ENCODE measurements around the gene FAF1.

FAF1 gene

DNA sequence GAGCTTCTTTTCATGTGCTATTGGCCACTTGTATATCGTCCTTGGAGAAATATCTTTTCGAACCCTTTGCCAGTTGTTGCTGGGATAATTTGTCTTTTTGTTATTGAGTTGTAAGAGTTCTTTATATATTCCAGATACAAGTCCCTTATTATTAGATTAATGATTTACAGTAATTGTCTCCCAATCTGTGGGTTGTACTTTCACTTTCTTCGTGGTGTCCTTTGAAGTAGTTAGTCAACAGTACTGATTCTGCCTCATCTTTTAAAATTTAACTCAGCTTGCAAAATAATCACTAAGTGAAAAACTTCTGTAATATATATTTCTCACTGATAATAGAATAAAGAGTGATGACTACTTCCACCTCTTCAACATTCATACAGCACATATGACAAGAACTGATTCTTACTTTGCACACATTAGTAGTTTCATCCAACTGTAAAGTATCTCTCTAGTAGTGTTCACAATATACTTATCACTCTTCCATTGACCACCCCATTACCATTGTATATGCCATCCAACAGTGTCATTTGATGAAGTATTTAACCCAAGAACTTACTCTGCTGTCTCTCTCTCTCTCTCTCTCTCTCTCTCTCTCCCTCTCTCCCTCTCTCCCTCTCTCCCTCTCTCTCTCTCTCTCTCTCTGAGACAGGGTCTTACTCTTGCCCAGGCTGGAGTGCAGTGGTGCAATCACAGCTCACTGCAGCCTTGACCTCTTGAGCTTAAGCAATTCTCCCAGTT, 432.6 kb downstream of the FAF1 start:
- DNase-seq: no peak

- no peak for DNase-seq
These were observed 433.6 kb downstream of the FAF1 start for GRCh38 chr1:50526431-50526830.

- no peak for DNase-seq
These were observed 436.5 kb downstream of the FAF1 start for GRCh38 chr1:50523548-50523947.

DNA sequence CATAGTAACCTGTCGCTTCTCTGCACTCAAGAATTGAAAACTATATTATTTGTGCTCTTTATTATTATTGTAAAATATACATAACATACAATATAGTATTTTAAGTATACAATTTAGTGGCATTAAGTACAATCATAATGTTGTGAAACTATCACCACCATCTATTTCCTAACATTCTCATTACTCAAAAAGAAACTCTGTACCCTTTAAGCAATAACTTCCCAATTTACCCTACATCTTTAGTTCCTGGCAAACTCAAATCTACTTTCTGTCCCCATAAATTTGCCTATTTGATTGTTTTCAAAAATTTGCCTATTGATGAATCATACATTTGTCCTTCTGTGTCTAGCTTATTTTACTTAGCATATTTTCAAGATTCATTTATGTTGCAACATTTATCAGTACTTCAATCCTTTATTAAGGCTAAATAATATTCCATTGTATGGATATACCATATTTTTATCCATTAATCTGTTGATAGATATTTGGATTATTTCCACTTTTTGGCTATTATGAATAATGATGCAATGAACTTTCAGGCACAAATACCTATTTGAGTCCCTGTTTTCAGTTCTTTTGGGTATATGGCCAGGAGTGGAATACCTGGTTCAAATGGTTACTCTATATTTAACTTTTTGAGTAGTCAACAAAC, 437.2 kb downstream of the FAF1 start:
- DNase-seq: no peak

GRCh38 chr1:50521703-50522102, 438.4 kb downstream of the FAF1 start:
- DNase-seq: no peak

DNA sequence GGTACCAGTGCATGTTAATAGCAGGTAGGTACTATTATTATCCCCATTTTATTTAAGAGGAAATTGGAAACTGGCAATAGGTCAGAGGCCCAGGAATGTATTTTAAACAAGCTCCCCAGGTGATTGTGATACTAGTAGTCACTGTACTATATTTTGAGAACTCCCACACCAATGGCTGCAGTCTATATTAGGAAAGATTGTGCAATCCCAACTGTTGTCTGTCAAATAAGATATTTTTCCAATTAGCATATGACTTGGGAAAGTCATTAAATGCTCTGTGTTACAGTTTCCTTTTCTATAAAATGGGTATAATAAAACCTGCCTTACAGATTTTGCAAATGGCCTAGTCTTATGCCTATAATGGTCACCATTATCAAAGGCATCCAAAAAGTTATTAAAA, 442.6 kb downstream of the FAF1 start:
- no peak for DNase-seq

DNA sequence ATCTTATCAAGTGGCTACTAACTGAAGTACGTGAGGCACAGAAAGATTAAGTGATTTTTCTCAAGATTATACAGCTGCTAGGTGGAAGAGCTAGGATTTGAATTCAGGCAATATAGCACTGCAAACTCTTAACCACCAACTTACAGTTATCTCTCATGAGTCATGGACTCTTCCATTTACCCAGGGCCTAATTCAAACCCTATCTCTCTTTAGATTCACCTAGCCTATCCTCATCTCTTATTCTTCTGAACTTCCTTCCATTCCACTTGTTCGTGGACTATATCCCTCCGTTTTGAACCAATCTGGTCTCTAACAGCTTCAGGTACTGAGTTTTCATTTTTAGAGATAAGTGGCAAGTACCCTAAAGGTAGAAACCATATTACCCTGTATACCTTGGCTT, 444.0 kb downstream of the FAF1 start:
- DNase-seq: no peak

DNA sequence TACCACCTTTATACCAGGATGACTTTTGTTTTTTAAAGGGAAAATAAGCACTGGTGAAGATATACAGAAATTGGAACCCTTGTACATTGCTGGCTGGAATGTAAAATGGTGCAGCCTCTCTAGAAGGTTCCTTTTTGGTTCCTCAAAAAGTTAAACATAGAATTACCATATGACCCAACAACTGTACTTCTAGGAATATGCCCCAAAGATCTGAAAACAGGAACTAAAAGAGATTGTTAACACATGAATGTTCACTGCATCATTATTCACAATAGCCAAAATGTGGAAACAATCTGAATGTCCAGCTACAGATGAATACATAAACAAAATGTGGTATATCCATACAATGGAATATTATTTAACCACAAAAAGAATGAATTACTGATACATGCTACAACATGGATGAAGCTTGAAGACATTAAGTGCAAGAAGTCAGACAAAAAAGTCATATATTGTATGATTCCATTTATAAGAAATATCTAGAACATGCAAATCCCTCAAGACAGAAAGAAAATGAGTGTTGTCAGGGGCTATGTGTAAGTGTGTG, 452.0 kb downstream of the FAF1 start:
- no peak for DNase-seq

DNA sequence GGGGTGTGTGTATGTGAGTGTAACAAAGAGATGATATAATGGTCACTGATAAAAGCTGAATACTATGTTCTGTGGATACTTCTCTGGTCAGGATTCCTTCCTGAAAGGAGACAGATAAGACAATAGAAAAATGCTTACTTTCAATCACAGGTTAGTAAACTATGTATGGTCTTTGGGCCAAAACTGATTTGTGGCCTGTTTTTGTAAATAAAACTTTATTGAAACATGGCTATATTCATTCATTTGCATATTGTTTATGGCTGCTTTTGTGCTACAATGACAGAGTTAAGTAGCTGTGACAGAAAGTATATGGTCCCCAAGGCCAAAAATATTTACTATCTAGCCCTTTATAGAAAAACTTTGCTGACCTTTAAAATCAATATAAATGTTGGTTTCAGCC, 454.6 kb downstream of the FAF1 start:
- DNase-seq: no peak

DNA sequence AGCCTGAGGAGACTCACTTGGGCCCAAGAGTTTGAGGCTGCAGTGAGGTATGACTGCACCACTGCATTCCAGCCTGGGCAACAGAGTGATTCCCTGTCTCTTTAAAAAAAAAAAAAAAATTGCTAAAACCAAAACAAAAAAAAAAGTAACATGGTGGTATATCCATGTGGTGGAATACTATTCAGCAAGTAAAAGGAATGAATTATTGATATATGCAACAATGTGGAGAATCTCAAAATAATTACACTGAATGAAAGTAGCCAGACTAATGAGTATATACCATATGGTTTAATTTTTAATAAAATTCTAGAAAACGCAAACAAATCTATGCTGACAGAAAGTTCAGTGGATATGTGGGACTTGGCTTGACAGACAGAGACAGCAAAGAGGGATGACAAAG, 456.6 kb downstream of the FAF1 start:
- no peak for DNase-seq

GRCh38 chr1:50502147-50502546, 457.9 kb downstream of the FAF1 start:
- DNase-seq: no peak

GRCh38 chr1:50497007-50497406, 463.1 kb downstream of the FAF1 start:
- DNase-seq: no peak

DNA sequence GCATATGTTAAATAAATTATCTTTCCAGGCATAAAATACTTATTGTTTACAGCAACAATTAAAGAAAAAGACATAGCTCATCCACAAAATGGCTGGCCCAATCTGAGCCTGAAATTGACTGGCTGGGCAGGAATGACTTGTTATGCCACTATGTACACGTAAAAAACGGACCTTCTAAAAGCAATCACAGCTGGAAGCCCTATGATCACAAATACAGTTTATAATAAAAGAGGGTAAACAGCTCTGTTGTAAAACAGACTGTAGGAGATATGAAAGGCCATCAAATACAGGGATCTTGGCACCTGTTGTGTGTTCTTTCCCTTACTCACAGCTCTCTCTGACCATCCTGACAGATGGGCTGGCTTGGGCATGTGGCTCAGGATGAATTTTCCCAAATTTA, 466.4 kb downstream of the FAF1 start:
- DNase-seq: no peak

DNA sequence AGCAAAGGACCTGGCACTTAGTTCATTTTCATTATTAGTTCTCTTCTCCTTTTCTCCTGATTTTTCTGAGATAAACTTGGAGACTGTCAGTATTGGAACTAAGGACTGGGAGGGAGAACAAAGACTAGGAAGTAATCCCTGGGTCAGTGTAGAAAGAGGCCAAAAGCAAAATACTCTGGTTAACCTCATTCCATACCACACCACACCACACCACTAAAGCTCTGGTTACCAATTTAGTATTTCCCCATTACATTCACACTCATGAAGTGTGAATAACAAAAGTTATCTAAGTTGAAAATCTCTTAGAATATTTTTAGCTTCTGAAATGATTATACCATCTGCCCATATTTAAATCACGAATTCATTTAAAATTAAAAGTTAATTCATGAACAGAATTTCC, 467.9 kb downstream of the FAF1 start:
- DNase-seq: no peak

- DNase-seq: no peak
These were observed 468.9 kb downstream of the FAF1 start for GRCh38 chr1:50491142-50491541.

- DNase-seq: no peak
These were observed 469.4 kb downstream of the FAF1 start for GRCh38 chr1:50490640-50491039.

GRCh38 chr1:50488876-50489275, 471.2 kb downstream of the FAF1 start:
- DNase-seq: no peak

DNA sequence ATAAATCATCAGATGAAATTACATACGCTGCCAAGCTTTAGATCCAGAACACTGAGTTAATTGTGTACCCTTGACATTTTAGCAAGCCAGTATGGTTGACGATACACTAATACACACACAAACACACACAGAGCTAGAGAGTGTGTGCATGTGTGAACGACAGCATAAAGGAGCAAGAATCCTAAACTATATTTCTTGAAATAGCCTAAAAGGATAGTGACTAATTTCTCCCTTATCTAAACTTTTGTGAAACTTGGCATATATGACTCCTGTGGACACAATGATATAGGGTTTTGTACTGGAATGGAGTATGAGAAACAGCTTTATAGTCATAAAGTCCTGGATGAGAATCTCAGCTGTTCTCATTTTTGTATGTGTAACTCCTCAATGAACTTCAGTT, 471.7 kb downstream of the FAF1 start:
- no peak for DNase-seq

DNA sequence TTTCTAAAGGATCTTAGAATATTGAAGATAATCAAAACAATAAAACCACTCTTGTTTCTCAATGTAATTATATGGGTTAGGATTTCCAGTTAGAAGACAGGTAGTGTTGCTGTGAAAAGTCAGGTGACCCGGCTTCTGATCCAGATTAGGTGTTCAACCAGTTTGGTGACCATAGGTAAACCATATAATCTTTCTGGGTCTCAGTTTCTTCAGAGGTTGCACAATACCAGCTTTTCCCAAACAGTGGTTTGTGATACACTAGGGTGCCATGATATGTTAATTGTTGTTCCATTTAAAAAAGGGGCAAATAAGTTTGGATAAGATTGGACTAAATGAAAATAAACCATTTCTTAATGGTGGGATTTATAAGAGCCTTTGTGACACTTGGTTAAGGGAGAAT, 472.3 kb downstream of the FAF1 start:
- no peak for DNase-seq

GRCh38 chr1:50481142-50481736, 478.8 kb downstream of the FAF1 start:
- DNase-seq: no peak

DNA sequence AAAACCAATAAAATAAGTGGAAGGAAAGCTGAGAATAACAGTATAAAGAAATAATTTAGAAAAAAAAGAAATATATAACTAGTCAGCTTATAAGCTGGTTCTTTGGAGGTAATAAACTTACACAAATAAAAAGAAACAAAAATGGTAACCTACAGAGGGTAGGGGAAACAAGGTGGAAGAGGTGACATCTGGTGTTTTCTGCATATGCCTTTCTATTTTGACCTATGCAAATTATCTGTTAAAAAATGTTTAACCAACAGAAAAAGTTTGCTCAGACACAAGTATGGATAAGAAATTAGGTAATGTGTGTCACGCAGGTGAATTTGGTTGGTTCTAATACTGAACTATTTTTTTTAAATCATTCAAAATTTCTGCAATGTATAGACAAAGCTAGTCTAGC, 483.3 kb downstream of the FAF1 start:
- no peak for DNase-seq

- DNase-seq: no peak
These were observed 484.9 kb downstream of the FAF1 start for GRCh38 chr1:50474859-50475809.

DNA sequence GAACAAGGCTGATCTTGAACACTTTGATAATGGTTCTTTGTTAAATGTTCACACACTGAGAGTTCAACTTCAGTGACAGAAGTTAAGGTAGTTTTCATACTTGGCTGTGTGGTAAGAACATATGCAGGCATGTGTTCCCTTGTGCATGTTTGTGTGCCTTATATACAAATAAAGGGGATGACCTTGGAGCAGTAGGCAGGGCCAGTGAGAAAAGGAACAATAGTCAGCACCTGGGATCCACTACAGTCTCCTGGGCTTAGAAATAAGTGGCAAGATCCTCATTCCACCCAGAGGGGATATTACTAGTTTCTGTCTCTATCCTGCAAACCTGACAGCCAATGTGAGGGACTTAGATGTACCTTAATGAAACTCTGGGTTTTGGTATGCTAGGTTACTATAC, 486.6 kb downstream of the FAF1 start:
- no peak for DNase-seq

Measured in stimulated activated CD4-positive, alpha-beta T cell treated with anti-CD3 and anti-CD28 coated beads, Interleukin-2, amount 100 ng/mL, for 24 hours (primary cell).